Left hindlimb (tissue), 1 donor: ENCODE data around the gene BNIP3.

Experiments used
- DNase-seq: peaks from one replicate; pipeline ENCODE4 v3.0.0-alpha.2; 2018

The BNIP3 gene

GRCh38 chr10:131949041-131949862, 32.5 kb downstream of the BNIP3 start:
- DNase-seq = no peak

GRCh38 chr10:131948501-131948900, 33.2 kb downstream of the BNIP3 start:
- DNase-seq = no peak

- no peak for DNase-seq
Measured at GRCh38 chr10:131947631-131948347, 33.9 kb downstream of the BNIP3 start.

GRCh38 chr10:131946880-131947279, 34.8 kb downstream of the BNIP3 start:
- DNase-seq = no peak

GRCh38 chr10:131946321-131946751, 35.4 kb downstream of the BNIP3 start:
- DNase-seq = no peak

GRCh38 chr10:131944976-131945695, 36.6 kb downstream of the BNIP3 start:
- DNase-seq = no peak

- DNase-seq = no peak
Measured at GRCh38 chr10:131944412-131944811, 37.3 kb downstream of the BNIP3 start.

- no peak for DNase-seq
Measured at GRCh38 chr10:131943021-131943814, 38.5 kb downstream of the BNIP3 start.

GRCh38 chr10:131942455-131942854, 39.3 kb downstream of the BNIP3 start:
- no peak for DNase-seq

- no peak for DNase-seq
Measured at GRCh38 chr10:131938681-131939080, 43.0 kb downstream of the BNIP3 start.

GRCh38 chr10:131937836-131938235, 43.9 kb downstream of the BNIP3 start:
- DNase-seq = no peak

GRCh38 chr10:131936736-131937135, 45.0 kb downstream of the BNIP3 start:
- DNase-seq = no peak

- DNase-seq = no peak
Measured at GRCh38 chr10:131936294-131936693, 45.4 kb downstream of the BNIP3 start.

- DNase-seq = no peak
Measured at GRCh38 chr10:131935260-131935659, 46.5 kb downstream of the BNIP3 start.

- DNase-seq = no peak
Measured at GRCh38 chr10:131934769-131935168, 47.0 kb downstream of the BNIP3 start.

GRCh38 chr10:131933696-131934086, 48.0 kb downstream of the BNIP3 start:
- no peak for DNase-seq

- no peak for DNase-seq
Measured at GRCh38 chr10:131933016-131933695, 48.6 kb downstream of the BNIP3 start.

- no peak for DNase-seq
Measured at GRCh38 chr10:131931981-131932380, 49.7 kb downstream of the BNIP3 start.

- DNase-seq = no peak
Measured at GRCh38 chr10:131930586-131931330, 51.0 kb downstream of the BNIP3 start.

GRCh38 chr10:131930150-131930549, 51.6 kb downstream of the BNIP3 start:
- no peak for DNase-seq

- no peak for DNase-seq
Measured at GRCh38 chr10:131929122-131929845, 52.4 kb downstream of the BNIP3 start.
